GM12875 (cell line): ENCODE data around the gene FSCN2.

Experiments used
- H3K4me3 ChIP-seq: one replicate; pipeline ENCODE4 v1.5.1; 2011; ENCODE audit warnings: low read depth, low read length, control low read depth
- CTCF ChIP-seq: IDR thresholded peaks from 2 replicates; pipeline ENCODE4 v1.5.1; 2011; ENCODE audit warnings: low read depth, mild to moderate bottlenecking, control low read depth, inconsistent platforms, low read length, moderate library complexity, borderline replicate concordance; ENCODE audit not compliant: insufficient read depth

FSCN2 gene

DNA sequence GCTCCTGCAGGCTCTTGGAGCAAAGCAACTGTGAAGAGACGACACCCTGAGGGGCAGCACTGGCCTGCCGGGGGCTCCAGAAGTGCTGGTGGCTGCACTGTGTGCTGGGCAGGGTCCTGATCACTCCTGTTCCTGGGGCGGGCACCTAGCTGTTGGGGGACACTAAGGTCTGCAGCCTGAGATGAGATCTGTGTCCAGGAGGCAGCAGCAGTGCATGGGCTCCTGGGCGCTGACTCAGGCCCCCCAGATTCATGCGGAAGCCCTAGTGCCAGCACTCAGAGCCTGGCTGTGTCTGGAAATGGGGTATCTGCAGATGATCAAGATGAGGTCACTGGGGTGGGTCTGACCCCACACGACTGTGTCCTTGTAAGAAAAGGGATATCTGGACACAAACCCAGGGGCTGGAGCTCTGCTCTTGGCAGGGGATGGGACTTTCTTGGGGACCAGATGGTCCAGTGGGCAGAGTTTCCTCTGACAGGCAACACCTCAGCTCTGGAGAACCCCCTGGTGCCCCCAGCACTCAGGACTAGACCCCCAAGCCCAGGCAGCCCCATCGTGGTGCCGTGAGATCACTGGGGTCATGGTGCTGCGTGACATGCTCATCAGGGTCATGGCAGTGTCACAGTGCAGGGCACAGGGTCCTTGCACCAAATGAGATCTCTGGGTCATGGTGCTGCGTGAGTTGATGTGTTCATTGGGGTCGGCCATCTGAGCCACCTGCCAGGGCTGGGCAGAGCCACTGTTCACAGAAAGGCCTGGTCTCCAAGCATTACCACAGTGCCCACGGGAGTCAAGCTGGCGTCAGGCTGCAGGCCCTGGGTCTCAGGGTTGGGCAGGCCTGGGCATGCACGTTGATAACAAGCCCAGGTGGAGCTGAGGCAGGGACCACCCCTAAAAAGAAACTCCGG is 14.5 kb downstream of the FSCN2 start:
- H3K4me3 ChIP-seq = no peak overlapping the region
- no peak for TF ChIP-seq CTCF

DNA sequence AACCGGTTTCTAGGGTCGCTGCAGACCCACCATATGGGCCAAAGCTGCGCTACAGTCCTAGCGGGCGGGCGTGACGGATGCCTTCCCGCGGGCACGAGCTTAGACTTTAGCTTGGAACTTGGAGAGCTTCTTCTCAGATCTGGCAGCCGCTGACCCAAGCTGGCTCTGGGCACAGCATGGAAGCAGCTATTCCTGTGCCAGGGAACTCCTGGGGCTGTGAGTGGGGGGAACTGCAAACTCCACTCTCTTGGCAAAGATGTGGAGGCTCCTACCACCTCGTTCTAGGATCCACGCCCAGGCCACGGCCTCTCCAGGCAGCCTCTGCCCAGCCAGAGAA is 15.1 kb downstream of the FSCN2 start:
- no peak for TF ChIP-seq CTCF
- no peak overlapping the region for H3K4me3 ChIP-seq

DNA sequence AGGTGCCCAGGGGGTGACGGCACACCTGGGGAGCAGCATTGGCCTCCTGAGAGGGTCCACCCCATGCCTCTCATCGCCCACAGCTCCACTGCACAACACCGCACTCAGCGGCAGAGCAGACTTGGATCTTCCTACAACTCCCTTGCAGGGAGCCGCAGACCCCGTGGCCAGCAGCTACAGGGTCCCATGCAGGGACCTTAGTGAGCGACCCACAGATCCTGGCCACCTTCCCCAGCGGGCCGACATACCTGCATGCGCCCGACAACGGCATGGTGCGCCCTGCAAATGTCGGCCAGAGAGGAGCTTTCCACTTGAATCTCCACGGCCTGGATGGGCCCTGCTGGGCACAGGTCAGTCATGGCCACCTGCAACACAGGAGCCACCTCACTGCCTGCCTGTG is 15.6 kb downstream of the FSCN2 start:
- no peak for TF ChIP-seq CTCF
- H3K4me3 ChIP-seq = no peak overlapping the region

GRCh38 chr17:81544281-81544974 is 16.3 kb downstream of the FSCN2 start:
- TF ChIP-seq CTCF = no peak

DNA sequence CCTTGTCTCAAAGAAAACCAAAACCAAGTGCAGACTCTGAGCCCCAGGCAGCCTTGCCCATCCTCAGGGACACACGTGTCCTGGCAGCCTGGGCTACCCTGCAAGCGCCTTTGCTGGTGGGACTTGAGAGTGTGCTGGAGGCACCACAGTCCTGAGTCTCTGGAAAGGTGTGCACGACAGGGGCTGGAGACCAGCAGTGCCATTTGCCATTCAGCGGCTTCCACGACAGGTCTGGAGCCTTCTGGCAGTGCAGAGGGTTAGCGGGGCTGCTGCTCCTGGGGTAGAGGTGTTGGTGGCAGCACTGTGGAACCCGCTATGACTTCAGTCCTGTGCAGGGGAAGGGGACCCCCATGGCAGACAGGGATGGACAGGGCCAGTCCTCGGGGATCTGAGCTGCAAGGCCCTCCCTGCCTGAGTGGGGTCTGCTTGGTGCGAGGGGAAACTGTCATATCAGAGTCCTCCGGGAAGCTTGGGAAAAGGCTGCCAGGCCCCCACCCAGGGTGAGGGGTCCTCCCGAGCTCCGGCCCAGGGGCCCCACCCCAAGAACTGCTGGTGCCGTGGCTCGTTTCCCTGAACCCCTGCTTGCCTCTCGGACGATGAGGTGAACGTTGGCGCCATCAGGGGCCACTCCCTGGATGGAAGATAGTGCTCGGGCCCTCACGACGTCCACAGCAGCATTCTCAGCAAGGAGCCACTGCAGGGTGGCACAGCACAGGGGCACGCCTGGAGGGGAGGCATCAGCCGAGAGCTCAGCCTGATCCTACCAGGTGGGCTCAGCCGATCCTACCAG is 17.2 kb downstream of the FSCN2 start:
- no peak overlapping the region for H3K4me3 ChIP-seq
- TF ChIP-seq CTCF = no peak

More at GRCh38 chr17:81544281-81544974, 16.3 kb downstream of the FSCN2 start:
- no peak overlapping the region for H3K4me3 ChIP-seq

DNA sequence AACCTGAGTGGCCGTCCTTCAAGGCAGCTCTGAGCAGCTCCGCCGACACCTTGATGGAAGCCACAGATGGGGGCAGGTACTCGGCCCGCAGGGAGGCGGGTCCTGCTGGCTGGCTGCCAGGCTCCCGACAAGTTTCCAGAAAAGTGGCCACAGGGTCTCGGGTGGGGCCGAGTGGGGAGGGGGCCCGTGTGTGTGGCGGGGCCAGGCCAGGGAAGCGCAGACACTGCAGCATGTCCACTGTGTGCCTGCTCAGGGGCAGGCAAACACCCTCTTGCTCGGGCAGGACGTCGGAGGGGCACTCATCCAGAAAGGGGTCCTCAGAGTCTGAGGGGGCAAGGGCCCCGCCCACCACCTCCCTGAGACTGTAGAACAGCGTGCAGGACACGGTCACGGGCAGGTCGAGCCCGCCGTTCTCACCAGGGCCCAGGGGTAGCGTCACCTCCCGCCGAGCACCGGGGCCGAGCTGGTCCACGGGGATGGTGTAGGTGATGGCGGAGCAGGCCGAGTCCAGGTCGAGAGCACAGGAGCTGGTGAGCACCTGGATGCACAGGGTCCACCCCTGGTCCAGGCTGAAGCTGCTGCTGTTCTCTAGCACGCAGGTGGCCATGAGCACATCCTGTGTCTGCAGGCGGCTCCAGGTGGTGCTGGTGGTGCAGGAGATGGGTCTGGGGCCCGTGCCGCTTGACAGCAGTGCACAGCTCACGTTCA is 18.9 kb downstream of the FSCN2 start:
- no peak for TF ChIP-seq CTCF
- H3K4me3 ChIP-seq = no peak overlapping the region
